ENCODE measurements around the gene IPO13.
A peak's percentile ranks its signal among the peaks of the same experiment; 100 is the strongest.

The IPO13 gene

GRCh38 chr1:43985984-43986595 lies 39.3 kb downstream of the IPO13 start:
- H3K9me3 ChIP-seq (ENCODE audit: severe bottlenecking) = no peaks in the 10 kb centered on the region
- H3K36me3 ChIP-seq = peaks cover 50% of the 10 kb centered on the region
- no peak for TF ChIP-seq CTCF (IDR thresholded peaks at IDR 0.05; ENCODE audit: low read depth, low read length)
- H3K27me3 ChIP-seq (ENCODE audit: insufficient read depth, low read depth, severe bottlenecking) = no peaks in the 10 kb centered on the region
- no peak overlapping the region for H3K4me3 ChIP-seq (ENCODE audit: low read depth, low read length)
- H3K27ac ChIP-seq = no peak overlapping the region
- DNase-seq = no peak

GRCh38 chr1:43986712-43987111 lies 40.0 kb downstream of the IPO13 start:
- Histone ChIP-seq H3K9me3 (ENCODE audit: severe bottlenecking) (no peaks in the 10 kb centered on the region), H3K27me3 (ENCODE audit: insufficient read depth, low read depth, severe bottlenecking) (no peaks in the 10 kb centered on the region), H3K27ac (no peak overlapping the region), H3K4me3 (ENCODE audit: low read depth, low read length) (no peak overlapping the region), H3K36me3 (peaks cover 44% of the 10 kb centered on the region)
- no peak for TF ChIP-seq CTCF (IDR thresholded peaks at IDR 0.05; ENCODE audit: low read depth, low read length)
- no peak for DNase-seq

- no peak overlapping the region for H3K27ac ChIP-seq
- H3K36me3 ChIP-seq = peaks cover 38% of the 10 kb centered on the region
Measured at GRCh38 chr1:43987159-43987902, 40.6 kb downstream of the IPO13 start.

GRCh38 chr1:43990271-43991199 lies 43.8 kb downstream of the IPO13 start:
- Histone ChIP-seq H3K9me3 (ENCODE audit: severe bottlenecking) (no peaks in the 10 kb centered on the region), H3K27me3 (ENCODE audit: insufficient read depth, low read depth, severe bottlenecking) (no peaks in the 10 kb centered on the region), H3K36me3 (peaks cover 18% of the 10 kb centered on the region), H3K27ac (peak overlapping the region; percentile 60), H3K4me3 (ENCODE audit: low read depth, low read length) (peak overlapping the region; percentile 69)
- no peak for TF ChIP-seq CTCF (IDR thresholded peaks at IDR 0.05; ENCODE audit: low read depth, low read length)
- no peak for DNase-seq

More at GRCh38 chr1:43987159-43987902, 40.6 kb downstream of the IPO13 start:
- Histone ChIP-seq H3K4me3 (ENCODE audit: low read depth, low read length) (no peak overlapping the region), H3K9me3 (ENCODE audit: severe bottlenecking) (no peaks in the 10 kb centered on the region), H3K27me3 (ENCODE audit: insufficient read depth, low read depth, severe bottlenecking) (no peaks in the 10 kb centered on the region)
- DNase-seq = no peak
- TF ChIP-seq CTCF (IDR thresholded peaks at IDR 0.05; ENCODE audit: low read depth, low read length) = no peak

- DNase-seq = no peak
- TF ChIP-seq CTCF (IDR thresholded peaks at IDR 0.05; ENCODE audit: low read depth, low read length) = no peak
- peak overlapping the region; percentile 60 for H3K27ac ChIP-seq
Measured at GRCh38 chr1:43991200-43991475, 44.4 kb downstream of the IPO13 start.

More at GRCh38 chr1:43991200-43991475, 44.4 kb downstream of the IPO13 start:
- peaks cover 12% of the 10 kb centered on the region for H3K36me3 ChIP-seq
- peak overlapping the region; percentile 69 for H3K4me3 ChIP-seq (ENCODE audit: low read depth, low read length)
- no peaks in the 10 kb centered on the region for H3K27me3 ChIP-seq (ENCODE audit: insufficient read depth, low read depth, severe bottlenecking)
- no peaks in the 10 kb centered on the region for H3K9me3 ChIP-seq (ENCODE audit: severe bottlenecking)
